Glutamatergic neuron (in vitro differentiated cells): ENCODE measurements around the gene CTNND2. TPM values are rescaled to one million over a fixed set of nuclear protein-coding genes. Genes with fewer than 3 reads are reported as not detected.

Source experiments
- DNase-seq: peaks from one replicate; pipeline ENCODE4 v3.0.0; 2022
- H3K27ac Mint-ChIP-seq: one replicate; pipeline ENCODE4 v1.8.0; 2020; ENCODE audit warnings: mild to moderate bottlenecking, mixed read lengths, inconsistent platforms; ENCODE audit not compliant: unreplicated experiment
- H3K27me3 Mint-ChIP-seq: one replicate; pipeline ENCODE4 v1.8.0; 2020; ENCODE audit warnings: mild to moderate bottlenecking, moderate library complexity, mixed read lengths, inconsistent platforms; ENCODE audit not compliant: unreplicated experiment
- H3K36me3 Mint-ChIP-seq: one replicate; pipeline ENCODE4 v1.8.0; 2020; ENCODE audit warnings: mild to moderate bottlenecking, mixed read lengths, inconsistent platforms; ENCODE audit not compliant: unreplicated experiment
- H3K4me1 Mint-ChIP-seq: one replicate; pipeline ENCODE4 v1.8.0; 2020; ENCODE audit warnings: mild to moderate bottlenecking, low read depth, mixed read lengths, inconsistent platforms; ENCODE audit not compliant: unreplicated experiment
- H3K4me3 Mint-ChIP-seq: one replicate; pipeline ENCODE4 v1.8.0; 2020; ENCODE audit warnings: mild to moderate bottlenecking, mixed read lengths, inconsistent platforms; ENCODE audit not compliant: unreplicated experiment
- H3K9me3 Mint-ChIP-seq: one replicate; pipeline ENCODE4 v1.8.0; 2020; ENCODE audit warnings: mild to moderate bottlenecking, moderate library complexity, mixed read lengths, inconsistent platforms; ENCODE audit not compliant: unreplicated experiment
- total RNA-seq: library from RNA; stranded (reverse); fragmentation: NEBNext Ultra II Directional; extraction: Animal tissue kit (Norgen Biotek cat#: 25700); gene quantifications from one replicate; pipeline ENCODE4 v1.2.1, GENCODE V29; 2021; ENCODE audit not compliant: unreplicated experiment
- TF ChIP-seq, protein P1 (sequence below): fragments of 200-600 bp; sonication (generic); IDR thresholded peaks from one replicate; pipeline ENCODE4 v1.5.0; 2021; ENCODE audit not compliant: partially characterized antibody, unreplicated experiment

The CTNND2 gene
- total RNA-seq, 1 donor from 2014 or later, result 134 TPM

DNA sequence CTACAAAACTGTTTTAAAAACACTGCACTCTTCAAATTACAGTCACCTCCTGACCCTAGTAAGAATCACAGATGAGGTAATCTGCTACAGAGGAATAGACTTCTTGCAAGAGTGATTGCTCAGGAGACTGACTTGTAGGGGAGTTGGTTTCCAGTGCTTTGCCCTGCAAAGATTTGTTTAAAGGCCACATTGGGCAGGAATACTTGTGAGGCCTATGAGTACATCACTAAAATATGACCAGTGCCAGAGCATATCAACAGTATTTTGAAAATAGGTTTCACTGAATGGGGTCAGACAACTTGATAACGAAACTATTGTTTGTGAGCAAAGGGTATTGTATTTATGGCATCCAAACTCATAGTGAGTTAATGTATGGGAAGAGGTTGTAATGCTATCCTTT, 21.5 kb upstream of the CTNND2 start:
- TF ChIP-seq, protein P1, sequence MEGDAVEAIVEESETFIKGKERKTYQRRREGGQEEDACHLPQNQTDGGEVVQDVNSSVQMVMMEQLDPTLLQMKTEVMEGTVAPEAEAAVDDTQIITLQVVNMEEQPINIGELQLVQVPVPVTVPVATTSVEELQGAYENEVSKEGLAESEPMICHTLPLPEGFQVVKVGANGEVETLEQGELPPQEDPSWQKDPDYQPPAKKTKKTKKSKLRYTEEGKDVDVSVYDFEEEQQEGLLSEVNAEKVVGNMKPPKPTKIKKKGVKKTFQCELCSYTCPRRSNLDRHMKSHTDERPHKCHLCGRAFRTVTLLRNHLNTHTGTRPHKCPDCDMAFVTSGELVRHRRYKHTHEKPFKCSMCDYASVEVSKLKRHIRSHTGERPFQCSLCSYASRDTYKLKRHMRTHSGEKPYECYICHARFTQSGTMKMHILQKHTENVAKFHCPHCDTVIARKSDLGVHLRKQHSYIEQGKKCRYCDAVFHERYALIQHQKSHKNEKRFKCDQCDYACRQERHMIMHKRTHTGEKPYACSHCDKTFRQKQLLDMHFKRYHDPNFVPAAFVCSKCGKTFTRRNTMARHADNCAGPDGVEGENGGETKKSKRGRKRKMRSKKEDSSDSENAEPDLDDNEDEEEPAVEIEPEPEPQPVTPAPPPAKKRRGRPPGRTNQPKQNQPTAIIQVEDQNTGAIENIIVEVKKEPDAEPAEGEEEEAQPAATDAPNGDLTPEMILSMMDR, result no peak
- Mint-ChIP-seq H3K4me3 (no peak overlapping the region), H3K27me3 (peaks cover 2% of the 10 kb centered on the region), H3K9me3 (peaks cover 4% of the 10 kb centered on the region), H3K36me3 (peaks cover 6% of the 10 kb centered on the region), H3K27ac (no peak overlapping the region), H3K4me1 (no peaks in the 10 kb centered on the region)
- DNase-seq, result no peak

DNA sequence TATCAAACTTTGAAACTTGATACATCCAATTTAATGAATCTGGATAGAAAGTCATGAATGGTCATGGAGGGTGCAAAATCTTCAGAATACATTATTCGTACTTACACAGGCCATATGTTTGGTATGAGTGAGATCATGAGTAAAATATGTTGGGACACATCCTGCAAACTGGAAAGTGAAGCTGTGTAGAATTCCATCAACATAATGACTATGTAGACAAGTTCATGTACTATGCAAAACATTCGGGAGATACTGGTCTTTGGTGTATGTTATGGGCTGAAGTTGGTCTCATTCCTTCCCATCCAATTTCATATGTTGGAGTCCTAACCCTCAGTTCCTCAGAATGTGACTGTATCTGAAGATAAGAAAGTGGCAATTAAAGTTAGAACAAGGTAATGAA, 18.1 kb upstream of the CTNND2 start:
- Mint-ChIP-seq H3K36me3 (peaks cover 6% of the 10 kb centered on the region), H3K27ac (no peak overlapping the region), H3K4me3 (no peak overlapping the region), H3K27me3 (peaks cover 2% of the 10 kb centered on the region), H3K4me1 (no peaks in the 10 kb centered on the region), H3K9me3 (peaks cover 4% of the 10 kb centered on the region)
- no peak for DNase-seq
- TF ChIP-seq, protein P1, result no peak

GRCh38 chr5:11918463-11919045, 14.3 kb upstream of the CTNND2 start:
- DNase-seq, result no peak
- TF ChIP-seq, protein P1, result no peak
- Mint-ChIP-seq H3K9me3 (peaks cover 4% of the 10 kb centered on the region), H3K4me3 (no peak overlapping the region), H3K36me3 (peaks cover 6% of the 10 kb centered on the region), H3K4me1 (no peaks in the 10 kb centered on the region), H3K27ac (no peak overlapping the region), H3K27me3 (peaks cover 2% of the 10 kb centered on the region)

GRCh38 chr5:11909471-11909870, 5.2 kb upstream of the CTNND2 start:
- TF ChIP-seq, protein P1, result no peak
- no peak overlapping the region for H3K27ac Mint-ChIP-seq

GRCh38 chr5:11906497-11906896, 2.3 kb upstream of the CTNND2 start:
- Mint-ChIP-seq H3K4me3 (no peak overlapping the region), H3K36me3 (no peaks in the 10 kb centered on the region), H3K4me1 (peaks cover 10% of the 10 kb centered on the region), H3K27me3 (peaks cover 9% of the 10 kb centered on the region), H3K27ac (no peak overlapping the region), H3K9me3 (peaks cover 9% of the 10 kb centered on the region)
- TF ChIP-seq, protein P1, result no peak
- DNase-seq, result no peak

More at GRCh38 chr5:11909471-11909870, 5.2 kb upstream of the CTNND2 start:
- H3K27me3 Mint-ChIP-seq, result peaks cover 8% of the 10 kb centered on the region
- H3K36me3 Mint-ChIP-seq, result no peaks in the 10 kb centered on the region
- H3K4me3 Mint-ChIP-seq, result no peak overlapping the region
- DNase-seq, result no peak
- H3K9me3 Mint-ChIP-seq, result peaks cover 5% of the 10 kb centered on the region
- H3K4me1 Mint-ChIP-seq, result peaks cover 4% of the 10 kb centered on the region
